H1 (cell line): ENCODE results near the gene VPS35L. TPM values are rescaled to one million over a fixed set of nuclear protein-coding genes. Genes with fewer than 3 reads are reported as not detected.

Experiments
- CTCF ChIA-PET: fragments of 300-600 bp; sonication (Branson Sonifier 250); formaldehyde crosslinking; loops from one replicate; lab custom pipeline; 2021; ENCODE audit not compliant: partially characterized antibody; lab: Charles Lee
- POLR2A ChIA-PET: fragments of 300-600 bp; sonication (Branson Sonifier 250); formaldehyde crosslinking; loops from one replicate; lab custom pipeline; 2021; ENCODE audit warnings: inconsistent platforms; ENCODE audit not compliant: partially characterized antibody; lab: Charles Lee
- DNase-seq, 2 experiments: peaks; one replicate each; pipeline versions ENCODE4 v3.0.0 to v3.0.0-alpha.2; 2010 to 2022; ENCODE audit warnings: low spot score in 2 of 2, low read depth in 1 of 2, mixed read lengths in 1 of 2
- FAIRE-seq: peaks from 2 replicates; lab custom pipeline; 2011; peaks lifted over from hg19 to GRCh38; lab: Jason Lieb, UNC
- H2AFZ ChIP-seq: 2 replicates; pipeline ENCODE4 v1.8.1; 2012; ENCODE audit warnings: low read length, inconsistent platforms
- H2AK5ac ChIP-seq: 2 replicates; pipeline ENCODE4 v1.6.1; 2013; ENCODE audit warnings: low read depth, low read length
- H2BK120ac ChIP-seq: replicated peaks from 2 replicates; pipeline ENCODE3; 2013; ENCODE audit warnings: low read depth, low read length, inconsistent platforms
- H2BK12ac ChIP-seq: 2 replicates; pipeline ENCODE4 v1.6.1; 2013; ENCODE audit warnings: low read depth, low read length
- H2BK15ac ChIP-seq: 2 replicates; pipeline ENCODE4 v1.6.1; 2013; ENCODE audit warnings: low read length
- H2BK20ac ChIP-seq: 2 replicates; pipeline ENCODE4 v1.6.1; 2013; ENCODE audit warnings: low read length
- H2BK5ac ChIP-seq: 2 replicates; pipeline ENCODE4 v1.6.1; 2013; ENCODE audit warnings: low read depth, low read length
- H3K14ac ChIP-seq: 2 replicates; pipeline ENCODE4 v1.6.1; 2013; ENCODE audit warnings: inconsistent platforms; ENCODE audit not compliant: insufficient read length
- H3K18ac ChIP-seq: 2 replicates; pipeline ENCODE4 v1.6.1; 2013; ENCODE audit warnings: low read length; ENCODE audit errors: extremely low read depth
- H3K23ac ChIP-seq: 2 replicates; pipeline ENCODE4 v1.6.1; 2013; ENCODE audit warnings: inconsistent platforms; ENCODE audit not compliant: insufficient read length
- H3K23me2 ChIP-seq: 2 replicates; pipeline ENCODE4 v1.6.1; 2013; ENCODE audit warnings: low read depth, low read length
- H3K27ac ChIP-seq: 2 replicates; pipeline ENCODE4 v1.6.1; 2011; ENCODE audit warnings: low read depth, low read length, inconsistent platforms
- H3K27me3 ChIP-seq, 4 experiments: replicated peaks in 1 of 4; 1 replicate in 1 of 4; 2 replicates in 3 of 4; pipeline versions ENCODE4 v1.6.1 to v1.8.1; 2011 to 2013; ENCODE audit warnings: low read length in 3 of 4, mild to moderate bottlenecking in 3 of 4, inconsistent platforms in 2 of 4, mixed read lengths in 2 of 4, moderate library complexity in 1 of 4; ENCODE audit not compliant: control insufficient read depth in 3 of 4, insufficient read depth in 3 of 4; ENCODE audit errors: extremely low read depth in 1 of 4
- H3K36me3 ChIP-seq, 4 experiments: 2 replicates each; pipeline versions ENCODE4 v1.6.1 to v1.8.1; 2011 to 2013; ENCODE audit warnings: mild to moderate bottlenecking in 4 of 4, low read length in 3 of 4, moderate library complexity in 2 of 4, control low read depth in 1 of 4, inconsistent platforms in 1 of 4; ENCODE audit not compliant: insufficient read depth in 4 of 4, control insufficient read depth in 2 of 4
- H3K4ac ChIP-seq: replicated peaks from 2 replicates; pipeline ENCODE3; 2013; ENCODE audit warnings: low read length, low read depth, mixed read lengths, inconsistent platforms; ENCODE audit not compliant: insufficient read length
- H3K4me1 ChIP-seq, 4 experiments: replicated peaks in 1 of 4; 1 replicate in 1 of 4; 2 replicates in 3 of 4; pipeline versions ENCODE4 v1.6.1 to v1.8.1; 2011 to 2013; ENCODE audit warnings: low read length in 3 of 4, inconsistent platforms in 2 of 4, mixed read lengths in 1 of 4; ENCODE audit not compliant: insufficient read depth in 4 of 4, control insufficient read depth in 3 of 4
- H3K4me2 ChIP-seq, 2 experiments: 2 replicates each; pipeline versions ENCODE4 v1.6.1 to v1.8.1; 2011 to 2013; ENCODE audit warnings: low read depth in 2 of 2, low read length in 2 of 2, control low read depth in 1 of 2, inconsistent platforms in 1 of 2, mild to moderate bottlenecking in 1 of 2; ENCODE audit not compliant: insufficient read depth in 1 of 2
- H3K4me3 ChIP-seq, 4 experiments: fragments of 200-600, 300-600 bp in 1 of 4; sonication (generic), shearing (Covaris generic), sonication (Bioruptor Twin) in 1 of 4; 2 replicates each; pipeline versions ENCODE4 v1.5.1 to v1.8.1; 2011 to 2016; ENCODE audit warnings: low read length in 4 of 4, low read depth in 3 of 4, control low read depth in 2 of 4, inconsistent platforms in 2 of 4, mild to moderate bottlenecking in 2 of 4, mixed read lengths in 1 of 4, moderate library complexity in 1 of 4; ENCODE audit not compliant: insufficient read depth in 2 of 4; ENCODE audit errors: extremely low read depth in 1 of 4
- H3K56ac ChIP-seq: replicated peaks from 2 replicates; pipeline ENCODE3; 2013; ENCODE audit warnings: low read depth, mild to moderate bottlenecking, mixed read lengths, low read length, inconsistent platforms; ENCODE audit not compliant: insufficient read length
- H3K79me1 ChIP-seq: 2 replicates; pipeline ENCODE4 v1.6.1; 2013; ENCODE audit warnings: low read depth, low read length, control low read depth
- H3K79me2 ChIP-seq, 2 experiments: 2 replicates each; pipeline versions ENCODE4 v1.6.1 to v1.8.1; 2012 to 2013; ENCODE audit warnings: low read length in 2 of 2, mild to moderate bottlenecking in 2 of 2, inconsistent platforms in 1 of 2; ENCODE audit not compliant: insufficient read depth in 2 of 2, control insufficient read depth in 1 of 2
- H3K9ac ChIP-seq, 4 experiments: replicated peaks in 1 of 4; 1 replicate in 1 of 4; 2 replicates in 3 of 4; pipeline versions ENCODE4 v1.6.1 to v1.8.1; 2011 to 2013; ENCODE audit warnings: low read depth in 3 of 4, low read length in 3 of 4, control low read depth in 2 of 4, mild to moderate bottlenecking in 2 of 4, moderate library complexity in 2 of 4, inconsistent platforms in 1 of 4; ENCODE audit errors: extremely low read depth in 1 of 4
- H3K9me3 ChIP-seq, 2 experiments: 2 replicates each; pipeline versions ENCODE4 v1.6.1 to v1.8.1; 2012 to 2013; ENCODE audit warnings: mild to moderate bottlenecking in 2 of 2, moderate library complexity in 2 of 2, control low read depth in 1 of 2, inconsistent platforms in 1 of 2, low read depth in 1 of 2, low read length in 1 of 2, mixed read lengths in 1 of 2; ENCODE audit not compliant: insufficient read depth in 2 of 2
- H4K20me1 ChIP-seq, 2 experiments: replicated peaks in 1 of 2; 2 replicates each; pipeline versions ENCODE3 to v1.8.1; 2011 to 2013; ENCODE audit warnings: inconsistent platforms in 2 of 2, low read length in 2 of 2, mild to moderate bottlenecking in 1 of 2; ENCODE audit not compliant: insufficient read depth in 2 of 2, control insufficient read depth in 1 of 2
- H4K5ac ChIP-seq: 2 replicates; pipeline ENCODE4 v1.6.1; 2013; ENCODE audit warnings: low read length, low read depth, mixed read lengths, inconsistent platforms; ENCODE audit not compliant: insufficient read length
- H4K8ac ChIP-seq: 2 replicates; pipeline ENCODE4 v1.8.0; 2013; ENCODE audit warnings: mild to moderate bottlenecking, moderate library complexity, low read length, inconsistent platforms; ENCODE audit not compliant: insufficient read depth; ENCODE audit errors: extremely low read depth
- H4K91ac ChIP-seq: replicated peaks from 2 replicates; pipeline ENCODE3; 2013; ENCODE audit warnings: low read length, mixed read lengths, inconsistent platforms; ENCODE audit not compliant: insufficient read length
- POU5F1 ChIP-seq: IDR thresholded peaks from 2 replicates; pipeline ENCODE4 v1.6.1; 2011; ENCODE audit warnings: low read depth, mild to moderate bottlenecking, low read length, moderate library complexity
- RAD21 ChIP-seq, 2 experiments: IDR thresholded peaks in 1 of 2; conservative IDR thresholded peaks in 1 of 2; 2 replicates each; pipeline ENCODE4 v1.6.1; 2011; ENCODE audit warnings: low read depth in 2 of 2, low read length in 2 of 2, improper control_type of control experiment in 1 of 2, inconsistent platforms in 1 of 2, mild to moderate bottlenecking in 1 of 2, moderate library complexity in 1 of 2
- WGBS, 2 experiments: shearing (Covaris generic) in 1 of 2; methylation state at CpG; one replicate each; pipeline versions ENCODE4 v1.1.6 to v1.1.7; 2013 to 2015; ENCODE audit warnings: low lambda C conversion rate in 2 of 2, mixed read lengths in 2 of 2, inconsistent platforms in 1 of 2, low coverage in 1 of 2, missing lambda C conversion rate in 1 of 2; ENCODE audit not compliant: insufficient replicate concordance in 2 of 2, insufficient coverage in 1 of 2, insufficient read length in 1 of 2; ENCODE audit errors: extremely low coverage in 1 of 2, missing lambda C conversion rate in 1 of 2; 5-methylcytosine and 5-hydroxymethylcytosine counted together
- polyA plus RNA-seq, 7 experiments: library from polyadenylated mRNA; depleted of rRNA in 3 of 7; stranded (reverse) in 5 of 7; unstranded in 2 of 7; fragments of >200 nt in 5 of 7; fragments of 200-250 nt in 2 of 7; gene quantifications; 1 replicate in 5 of 7; 2 replicates in 1 of 7; 4 replicates in 1 of 7; pipeline versions ENCODE4 v1.2.1 to v1.2.3, GENCODE V29; 2011 to 2013; ENCODE audit warnings: missing spikeins in 2 of 7, mixed read lengths in 2 of 7
- total RNA-seq: library from RNA; stranded (reverse); fragmentation: NEBNext Ultra II Directional; extraction: Animal tissue kit (Norgen Biotek cat#: 25700); gene quantifications from 2 replicates; pipeline ENCODE4 v1.2.1, GENCODE V29; 2021

The VPS35L gene
- total and polyA plus RNA-seq, 2 of the 8 experiments (the other 6 are each of a cell fraction or from before 2014, with no cell fraction given), result 31.5 to 57.1 TPM

DNA sequence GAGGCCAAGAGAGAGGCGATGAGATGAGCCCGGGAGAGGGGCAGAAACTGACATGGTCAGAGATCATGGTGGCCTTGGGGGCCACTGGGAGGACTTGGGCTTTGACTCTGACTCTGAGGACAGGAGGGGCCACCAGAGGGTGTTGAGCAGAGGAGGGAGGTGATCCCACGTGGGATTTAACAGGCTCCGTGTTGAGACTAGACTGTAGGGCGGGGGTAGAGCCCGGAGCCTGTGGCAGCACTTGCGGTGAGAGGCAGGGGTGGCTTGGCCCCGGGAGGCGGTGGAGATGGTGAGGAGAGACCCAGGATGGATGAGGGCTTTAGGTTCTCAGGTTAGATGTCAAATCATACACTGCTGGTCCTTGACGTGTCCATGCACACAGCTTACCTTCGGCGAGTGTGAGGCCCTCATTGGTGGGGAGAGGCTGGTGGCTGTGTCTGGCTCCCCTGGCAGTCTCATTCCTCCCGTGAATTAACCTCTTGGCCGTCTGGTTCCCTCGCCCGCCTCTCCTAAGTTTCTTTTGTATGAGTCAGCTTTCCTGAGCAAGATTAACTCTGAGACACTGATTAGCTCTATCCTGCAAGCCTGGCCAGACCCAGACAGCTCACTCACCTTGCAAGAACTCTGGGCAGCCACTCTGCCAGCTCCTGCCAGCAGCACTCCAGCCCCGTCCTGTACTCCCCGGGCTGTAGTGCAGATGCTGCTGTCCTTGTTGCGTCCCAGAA, 39.7 kb downstream of the VPS35L start:
- no peak overlapping the region for H3K9ac ChIP-seq
- no peak for DNase-seq
- WGBS, 2 experiments, result 90% methylated on average over 19 of the region's 19 CpGs; no CpG with 5 or more reads in 1 of the 2 experiments
- no peak for TF ChIP-seq POU5F1
- no peak for TF ChIP-seq RAD21 (IDR thresholded peaks at IDR 0.05 in 1 of 2, conservative IDR thresholded peaks at IDR 0.05 in 1 of 2; ENCODE audit: low read depth in 2 of 2, low read length in 2 of 2)
- TF ChIP-seq, all 59 proteins: peak for 0
- Histone ChIP-seq H2AK5ac (no peak overlapping the region), H2BK120ac (no peak overlapping the region), H3K79me1 (no peaks in the 10 kb centered on the region), H4K91ac (no peak overlapping the region), H3K4me3 (no peak overlapping the region), H3K23ac (no peak overlapping the region), H4K8ac (no peak overlapping the region), H3K9me3 (no peaks in the 10 kb centered on the region), H2BK20ac (no peak overlapping the region), H2BK12ac (no peak overlapping the region), H3K14ac (no peak overlapping the region), H3K56ac (no peak overlapping the region), H3K18ac (no peak overlapping the region; the same call in 1 of the 2 replicates), H3K4me2 (no peak overlapping the region), H3K23me2 (no peaks in the 10 kb centered on the region), H4K5ac (no peak overlapping the region), H3K36me3 (peaks cover 0 to 14% (median 4%) of the 10 kb centered on the region in 4 experiments; a peak in 3 of 8 replicates), H3K27me3 (no peaks in the 10 kb centered on the region), H3K4me1 (peaks cover 0 to 6% (median 1%) of the 10 kb centered on the region in 4 experiments; a peak in 3 of 7 replicates), H3K79me2 (no peaks in the 10 kb centered on the region), H2BK15ac (peak overlapping the region; percentile 61; the same call in 1 of the 2 replicates), H3K4ac (no peak overlapping the region), H2AFZ (no peak overlapping the region), H2BK5ac (no peak overlapping the region), H3K27ac (0 out of 2 replicates have a peak overlapping the region, but pooled peaks have one; percentile 15), H4K20me1 (no peaks in the 10 kb centered on the region)
- POLR2A ChIA-PET, result interaction anchor here (1.7 kb wide), 1 partner anchor 287 kb away, joined by 3 read pairs; no protein-coding TSS in a partner anchor
- no peak for FAIRE-seq
- CTCF ChIA-PET, result interaction anchor here (2.0 to 8.7 kb wide), 2 partner anchors 9 to 85 kb away, joined by 6 to 91 read pairs; no protein-coding TSS in a partner anchor
